KOPT-K1 (cell line): ENCODE results near the gene CCDC171.
"Not testable (repeated sequence)": the region's sequence is repeated elsewhere in the genome, so short reads cannot be mapped to it uniquely, and the experiment has no call there.

Experiments used
- H3K27ac ChIP-seq: fragments of 200-600 bp; sonication (generic); 2 replicates; pipeline ENCODE4 v1.5.1; 2016; ENCODE audit warnings: antibody characterized with exemption, mild to moderate bottlenecking, low read depth, low read length; ENCODE audit not compliant: poor library complexity, severe bottlenecking
- H3K36me3 ChIP-seq: fragments of 200-600 bp; sonication (generic); 2 replicates; pipeline ENCODE4 v1.5.1; 2017; ENCODE audit warnings: antibody characterized with exemption, mild to moderate bottlenecking, low read length, moderate library complexity; ENCODE audit not compliant: insufficient read depth
- H3K9me3 ChIP-seq: fragments of 200-600 bp; sonication (generic); 2 replicates; pipeline ENCODE4 v1.5.1; 2017; ENCODE audit warnings: antibody characterized with exemption, low read length, mild to moderate bottlenecking; ENCODE audit not compliant: insufficient read depth, poor library complexity, severe bottlenecking

Gene CCDC171

GRCh38 chr9:15552636-15553527 is at the start of gene CCDC171:
TSS of gene CCDC171 (plus strand) at chr9:15553043. CDS start at chr9:15564089, 11,046 bp downstream.
- H3K36me3 ChIP-seq = no peaks in the 10 kb centered on the region
- H3K9me3 ChIP-seq = no peaks in the 10 kb centered on the region

GRCh38 chr9:15505921-15506320 is 46.9 kb upstream of the CCDC171 start:
- Histone ChIP-seq H3K36me3 (peaks cover 85% of the 10 kb centered on the region), H3K27ac (no peak overlapping the region), H3K9me3 (no peaks in the 10 kb centered on the region)

More at GRCh38 chr9:15552636-15553527, at the start of gene CCDC171:
- peak within 1 kb of the TSS; percentile 96 for H3K27ac ChIP-seq

GRCh38 chr9:15509931-15510788 is 42.7 kb upstream of the CCDC171 start:
- Histone ChIP-seq H3K36me3 (peaks cover 43% of the 10 kb centered on the region), H3K27ac (peak overlapping the region; percentile 87), H3K9me3 (no peaks in the 10 kb centered on the region)

GRCh38 chr9:15510789-15511575 is 41.9 kb upstream of the CCDC171 start, which contains the start of gene PSIP1:
TSS of gene PSIP1 (minus strand) at chr9:15510970. CDS start at chr9:15510188, 782 bp downstream.
- H3K27ac ChIP-seq = peak within 1 kb of the TSS; percentile 87
- no peaks in the 10 kb centered on the region for H3K9me3 ChIP-seq
- peaks cover 34% of the 10 kb centered on the region for H3K36me3 ChIP-seq

- H3K27ac ChIP-seq = no peak overlapping the region
- H3K9me3 ChIP-seq = no peaks in the 10 kb centered on the region
These were observed 40.6 kb upstream of the CCDC171 start for GRCh38 chr9:15512204-15512603.

GRCh38 chr9:15512889-15513288 is 40.0 kb upstream of the CCDC171 start:
- Histone ChIP-seq H3K27ac (no peak overlapping the region), H3K9me3 (no peaks in the 10 kb centered on the region), H3K36me3 (peaks cover 15% of the 10 kb centered on the region)

More at GRCh38 chr9:15512204-15512603, 40.6 kb upstream of the CCDC171 start:
- peaks cover 22% of the 10 kb centered on the region for H3K36me3 ChIP-seq

- Histone ChIP-seq H3K36me3 (peaks cover 11% of the 10 kb centered on the region), H3K27ac (no peak overlapping the region), H3K9me3 (no peaks in the 10 kb centered on the region)
These were observed 39.5 kb upstream of the CCDC171 start for GRCh38 chr9:15513335-15513734.

GRCh38 chr9:15519831-15520230 is 33.0 kb upstream of the CCDC171 start:
- Histone ChIP-seq H3K27ac (no peak overlapping the region), H3K9me3 (no peaks in the 10 kb centered on the region), H3K36me3 (no peaks in the 10 kb centered on the region)

- H3K27ac ChIP-seq = no peak overlapping the region
- no peaks in the 10 kb centered on the region for H3K36me3 ChIP-seq
- H3K9me3 ChIP-seq = no peaks in the 10 kb centered on the region
These were observed 31.6 kb upstream of the CCDC171 start for GRCh38 chr9:15521254-15521653.

- H3K27ac ChIP-seq = no peak overlapping the region
- H3K36me3 ChIP-seq = no peaks in the 10 kb centered on the region
These were observed 30.6 kb upstream of the CCDC171 start for GRCh38 chr9:15522130-15522755.

GRCh38 chr9:15524845-15525455 is 27.9 kb upstream of the CCDC171 start:
- no peak overlapping the region for H3K27ac ChIP-seq
- no peaks in the 10 kb centered on the region for H3K36me3 ChIP-seq
- no peaks in the 10 kb centered on the region for H3K9me3 ChIP-seq

More at GRCh38 chr9:15522130-15522755, 30.6 kb upstream of the CCDC171 start:
- no peaks in the 10 kb centered on the region for H3K9me3 ChIP-seq

GRCh38 chr9:15525958-15526357 is 26.9 kb upstream of the CCDC171 start:
- no peaks in the 10 kb centered on the region for H3K36me3 ChIP-seq
- H3K27ac ChIP-seq = no peak overlapping the region
- no peaks in the 10 kb centered on the region for H3K9me3 ChIP-seq

- H3K36me3 ChIP-seq, H3K9me3 ChIP-seq, H3K27ac ChIP-seq: not testable (repeated sequence)
These were observed 25.8 kb upstream of the CCDC171 start for GRCh38 chr9:15527035-15527434.
